Astrocyte of the cerebellum (primary cell): ENCODE data around the gene FAM168A.

Experiments used
- DNase-seq: peaks from one replicate; pipeline ENCODE4 v3.0.0-alpha.2; 2011; ENCODE audit warnings: low read depth
- H3K4me3 ChIP-seq: 2 replicates; pipeline ENCODE4 v1.5.1; 2011; ENCODE audit warnings: mild to moderate bottlenecking, low read depth, low read length, moderate library complexity
- CTCF ChIP-seq: IDR thresholded peaks from 2 replicates; pipeline ENCODE4 v1.5.1; 2012; ENCODE audit warnings: low read length, low read depth, moderate library complexity, mild to moderate bottlenecking; ENCODE audit errors: missing control alignments
- in situ Hi-C: cut with HindIII; loops from 2 replicates; pipeline ENCODE4 v1.10.0; 2017; ENCODE audit warnings: low sequenced_read_pairs

The FAM168A gene

GRCh38 chr11:73359930-73360742, 237.8 kb downstream of the FAM168A start:
- in situ Hi-C loops, result no loop called here
- H3K4me3 ChIP-seq, result no peak overlapping the region
- peak; percentile 66 for TF ChIP-seq CTCF
- DNase-seq, result peak; percentile 52

GRCh38 chr11:73359341-73359740, 238.6 kb downstream of the FAM168A start:
- in situ Hi-C loops, result no loop called here
- H3K4me3 ChIP-seq, result no peak overlapping the region
- TF ChIP-seq CTCF, result no peak
- DNase-seq, result no peak

- no peak for TF ChIP-seq CTCF
- no peak for DNase-seq
- in situ Hi-C loops, result no loop called here
- no peak overlapping the region for H3K4me3 ChIP-seq
Observed at GRCh38 chr11:73358071-73358470, 239.8 kb downstream of the FAM168A start.

GRCh38 chr11:73356979-73357860, 240.7 kb downstream of the FAM168A start:
- DNase-seq, result no peak
- in situ Hi-C loops, result no loop called here
- no peak overlapping the region for H3K4me3 ChIP-seq
- TF ChIP-seq CTCF, result no peak

GRCh38 chr11:73355109-73355508, 242.8 kb downstream of the FAM168A start:
- DNase-seq, result no peak
- no peak for TF ChIP-seq CTCF
- in situ Hi-C loops, result no loop called here
- no peak overlapping the region for H3K4me3 ChIP-seq

GRCh38 chr11:73353422-73353821, 244.5 kb downstream of the FAM168A start:
- no peak overlapping the region for H3K4me3 ChIP-seq
- in situ Hi-C loops, result no loop called here
- TF ChIP-seq CTCF, result no peak
- DNase-seq, result no peak
